AG09319 (cell line): ENCODE measurements around the gene KCNT1.
A peak's percentile ranks its signal among the peaks of the same experiment; 100 is the strongest.

ENCODE experiments used
- DNase-seq: peaks from one replicate; pipeline ENCODE4 v3.0.0-alpha.2; 2010; ENCODE audit warnings: low read depth; ENCODE audit errors: extremely low read depth
- CTCF ChIP-seq: IDR thresholded peaks from 2 replicates; pipeline ENCODE4 v1.5.1; 2011; ENCODE audit warnings: low read depth, mild to moderate bottlenecking, inconsistent platforms, low read length, moderate library complexity

Gene KCNT1

GRCh38 chr9:135794361-135794885, 92.4 kb downstream of the KCNT1 start:
- TF ChIP-seq CTCF: no peak
- no peak for DNase-seq

- DNase-seq: no peak
- no peak for TF ChIP-seq CTCF
Observed at GRCh38 chr9:135795391-135795790, 93.4 kb downstream of the KCNT1 start.

GRCh38 chr9:135796784-135797485, 95.0 kb downstream of the KCNT1 start:
- TF ChIP-seq CTCF: no peak
- no peak for DNase-seq

- TF ChIP-seq CTCF: peak; percentile 62
- peak; percentile 3 for DNase-seq
Observed at GRCh38 chr9:135797507-135798262, 95.7 kb downstream of the KCNT1 start.

- no peak for TF ChIP-seq CTCF
- DNase-seq: no peak
Observed at GRCh38 chr9:135798263-135798585, 96.2 kb downstream of the KCNT1 start.

- no peak for TF ChIP-seq CTCF
- no peak for DNase-seq
Observed at GRCh38 chr9:135799261-135799660, 97.3 kb downstream of the KCNT1 start.

GRCh38 chr9:135801070-135801469, 99.1 kb downstream of the KCNT1 start:
- no peak for DNase-seq
- TF ChIP-seq CTCF: no peak
